Medulla oblongata (tissue), 1 donor: ENCODE measurements around the gene UFL1.

Experiments used
- DNase-seq: peaks from one replicate; pipeline ENCODE4 v3.0.0-alpha.2; 2015; ENCODE audit errors: extremely low spot score

UFL1 gene

DNA sequence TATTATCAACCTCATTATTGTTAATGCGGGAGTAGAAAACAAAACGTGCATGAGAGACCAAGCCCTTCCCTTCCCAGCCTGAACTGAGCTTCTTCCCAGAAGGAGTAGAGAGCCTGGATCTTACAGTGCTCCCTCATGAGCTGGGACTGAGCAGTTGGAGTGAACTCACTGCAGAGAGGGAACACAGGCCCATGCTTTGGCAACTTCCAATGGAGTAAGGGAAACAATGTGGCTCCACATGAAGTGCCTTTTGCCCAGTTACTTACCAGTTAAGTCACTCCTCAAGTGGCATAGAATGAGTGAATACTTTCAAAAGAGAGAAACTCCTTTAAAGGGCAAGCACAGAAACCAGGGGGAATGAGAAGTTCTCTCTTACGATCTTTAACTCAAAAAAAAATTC lies 53.8 kb downstream of the UFL1 start:
- DNase-seq: peak; percentile 40

DNA sequence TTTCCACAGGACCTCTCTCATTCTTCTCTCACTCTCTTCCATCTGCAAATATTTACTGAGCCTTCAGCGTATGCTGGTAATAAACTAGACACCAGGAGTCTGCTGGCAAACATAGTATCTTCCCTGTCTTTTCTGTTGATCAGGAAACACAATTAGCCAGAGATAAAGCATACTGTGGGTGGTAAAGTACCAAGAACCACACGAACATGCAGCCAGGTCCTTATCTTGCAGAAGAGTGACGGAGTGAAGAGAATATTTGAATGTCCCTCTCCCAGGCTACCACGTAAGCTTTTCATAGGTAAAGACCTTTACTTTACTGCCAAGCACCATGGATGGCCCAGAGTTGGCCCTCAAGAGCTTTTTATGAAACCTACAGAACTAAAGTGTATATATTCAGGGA lies 54.6 kb downstream of the UFL1 start:
- DNase-seq: no peak

DNA sequence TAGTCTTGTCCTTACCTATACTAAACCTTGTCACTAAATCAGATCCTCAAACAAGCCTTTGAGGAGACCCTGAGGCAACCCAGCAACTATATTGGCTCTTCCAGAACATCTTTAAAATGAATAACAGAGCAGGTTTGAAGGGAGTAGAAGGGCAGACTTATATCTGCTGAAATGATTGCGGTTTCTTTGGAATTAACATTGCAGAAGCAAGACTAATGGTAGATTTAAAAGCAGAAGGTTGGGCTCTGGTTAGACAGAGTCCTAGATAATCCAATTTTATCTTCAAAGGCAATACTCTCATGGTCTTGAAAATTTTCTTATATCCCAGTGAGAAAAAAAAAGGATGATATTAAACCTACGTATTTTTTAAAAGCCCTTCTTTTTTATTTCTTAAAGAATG lies 60.4 kb downstream of the UFL1 start:
- no peak for DNase-seq

DNA sequence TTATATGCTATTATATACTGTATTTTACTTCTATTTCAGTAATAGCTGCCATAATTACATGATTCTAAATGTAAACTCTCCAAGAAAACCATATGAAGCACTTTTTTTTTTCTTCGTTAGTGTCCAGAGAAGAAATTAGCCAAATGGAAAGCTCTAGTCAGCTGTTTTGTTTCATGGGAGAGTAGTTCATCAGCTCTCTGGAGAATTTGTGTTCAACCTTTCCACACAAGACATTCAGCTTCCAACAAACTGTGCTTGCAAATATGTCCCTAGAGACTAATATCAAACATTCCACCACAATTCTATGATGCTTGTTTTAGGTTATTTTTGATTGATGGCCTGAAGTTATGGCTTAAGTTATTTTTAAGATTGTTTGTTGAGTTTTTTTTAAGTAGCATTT lies 60.8 kb downstream of the UFL1 start:
- DNase-seq: no peak

DNA sequence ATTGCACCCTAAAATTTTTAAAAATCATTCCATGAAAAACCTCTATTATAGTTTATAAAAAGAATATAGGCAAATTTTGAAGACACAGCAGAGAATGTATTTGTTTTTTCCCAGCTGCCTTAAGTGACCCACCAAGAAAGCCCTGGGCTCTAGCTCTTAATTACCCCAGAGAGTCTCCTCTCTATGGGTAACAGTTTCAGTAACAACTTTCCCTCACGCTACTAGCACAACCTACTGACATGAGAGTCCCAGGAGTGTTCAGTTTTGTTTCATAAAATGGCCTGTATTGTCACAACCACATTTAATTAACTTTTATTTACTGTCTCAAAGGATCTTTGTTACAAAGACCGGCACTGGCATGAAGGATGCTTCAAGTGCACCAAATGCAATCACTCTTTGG lies 82.8 kb downstream of the UFL1 start:
- DNase-seq: no peak
